HG03460 (cell line): ENCODE measurements around the gene CDC42BPB.

Experiments
- ATAC-seq: cut with Tn5 transposase; IDR thresholded peaks from one replicate; pipeline ENCODE4 v1.9.1; 2021; ENCODE audit not compliant: unreplicated experiment

Gene CDC42BPB

GRCh38 chr14:103019236-103019635 is 38.1 kb downstream of the CDC42BPB start:
- ATAC-seq, result no peak

- ATAC-seq, result no peak
Measured at GRCh38 chr14:103016594-103016993, 40.8 kb downstream of the CDC42BPB start.

- no peak for ATAC-seq
Measured at GRCh38 chr14:103016071-103016470, 41.3 kb downstream of the CDC42BPB start.

- ATAC-seq, result no peak
Measured at GRCh38 chr14:103015426-103015825, 41.9 kb downstream of the CDC42BPB start.

- no peak for ATAC-seq
Measured at GRCh38 chr14:103014466-103015228, 42.7 kb downstream of the CDC42BPB start.

- ATAC-seq, result no peak
Measured at GRCh38 chr14:103013028-103013427, 44.3 kb downstream of the CDC42BPB start.

- no peak for ATAC-seq
Measured at GRCh38 chr14:103009559-103009958, 47.8 kb downstream of the CDC42BPB start.

- ATAC-seq, result no peak
Measured at GRCh38 chr14:103008768-103009357, 48.5 kb downstream of the CDC42BPB start.

- ATAC-seq, result no peak
Measured at GRCh38 chr14:103008126-103008525, 49.2 kb downstream of the CDC42BPB start.

- ATAC-seq, result no peak
Measured at GRCh38 chr14:103007555-103007954, 49.8 kb downstream of the CDC42BPB start.

GRCh38 chr14:103006991-103007520 is 50.3 kb downstream of the CDC42BPB start:
- no peak for ATAC-seq

- ATAC-seq, result no peak
Measured at GRCh38 chr14:103006106-103006505, 51.2 kb downstream of the CDC42BPB start.

GRCh38 chr14:103003850-103004249 is 53.5 kb downstream of the CDC42BPB start:
- ATAC-seq, result no peak

- ATAC-seq, result no peak
Measured at GRCh38 chr14:103003351-103003615, 54.1 kb downstream of the CDC42BPB start.

GRCh38 chr14:103002578-103003350 is 54.6 kb downstream of the CDC42BPB start:
- no peak for ATAC-seq

GRCh38 chr14:103001651-103002396 is 55.5 kb downstream of the CDC42BPB start:
- ATAC-seq, result no peak

GRCh38 chr14:103001226-103001625 is 56.1 kb downstream of the CDC42BPB start:
- ATAC-seq, result no peak

GRCh38 chr14:103000291-103000921 is 56.9 kb downstream of the CDC42BPB start:
- ATAC-seq, result no peak

- no peak for ATAC-seq
Measured at GRCh38 chr14:102999227-102999895, 58.0 kb downstream of the CDC42BPB start.

- ATAC-seq, result no peak
Measured at GRCh38 chr14:102998393-102998792, 59.0 kb downstream of the CDC42BPB start.
